Kidney epithelial cell (primary cell): ENCODE data around the gene PIWIL4. TPM values are rescaled to one million over a fixed set of nuclear protein-coding genes. Genes with fewer than 3 reads are reported as not detected.

Experiments used
- DNase-seq: peaks from one replicate; pipeline ENCODE4 v3.0.0-alpha.2; 2010; ENCODE audit warnings: low read depth
- H3K27me3 ChIP-seq: 2 replicates; pipeline ENCODE4 v1.6.0; 2011; ENCODE audit warnings: low read length; ENCODE audit not compliant: control insufficient read depth, insufficient read depth
- H3K36me3 ChIP-seq: 2 replicates; pipeline ENCODE4 v1.5.1; 2011; ENCODE audit warnings: low read length; ENCODE audit not compliant: control insufficient read depth, insufficient read depth
- H3K4me3 ChIP-seq: 2 replicates; pipeline ENCODE4 v1.5.1; 2011; ENCODE audit warnings: low read depth, mild to moderate bottlenecking, control low read depth, low read length
- CTCF ChIP-seq: IDR thresholded peaks from 2 replicates; pipeline ENCODE4 v1.5.1; 2011; ENCODE audit warnings: mild to moderate bottlenecking, moderate library complexity, low read length, control low read depth, inconsistent platforms; ENCODE audit not compliant: insufficient read depth, poor library complexity, severe bottlenecking
- total RNA-seq: library from RNA; depleted of rRNA; stranded (reverse); fragments of >200 nt; gene quantifications from 2 replicates; pipeline ENCODE4 v1.2.3, GENCODE V29; 2015

Gene PIWIL4
- total RNA-seq, 1 donor from 2014 or later: 3.7 TPM

- no peak for TF ChIP-seq CTCF
These were observed 86.4 kb downstream of the PIWIL4 start for GRCh38 chr11:94653561-94653960.

GRCh38 chr11:94654201-94654600 lies 87.0 kb downstream of the PIWIL4 start:
- TF ChIP-seq CTCF: no peak
- H3K36me3 ChIP-seq: no peaks in the 10 kb centered on the region
- H3K4me3 ChIP-seq: no peak overlapping the region
- no peaks in the 10 kb centered on the region for H3K27me3 ChIP-seq
- DNase-seq: no peak

More at GRCh38 chr11:94653561-94653960, 86.4 kb downstream of the PIWIL4 start:
- H3K27me3 ChIP-seq: no peaks in the 10 kb centered on the region
- no peaks in the 10 kb centered on the region for H3K36me3 ChIP-seq
- H3K4me3 ChIP-seq: no peak overlapping the region
- DNase-seq: no peak

GRCh38 chr11:94655291-94655690 lies 88.1 kb downstream of the PIWIL4 start:
- no peaks in the 10 kb centered on the region for H3K36me3 ChIP-seq
- no peak overlapping the region for H3K4me3 ChIP-seq
- DNase-seq: no peak
- no peak for TF ChIP-seq CTCF
- no peaks in the 10 kb centered on the region for H3K27me3 ChIP-seq

- H3K27me3 ChIP-seq: no peaks in the 10 kb centered on the region
- no peaks in the 10 kb centered on the region for H3K36me3 ChIP-seq
- no peak for DNase-seq
- no peak for TF ChIP-seq CTCF
- H3K4me3 ChIP-seq: no peak overlapping the region
These were observed 88.8 kb downstream of the PIWIL4 start for GRCh38 chr11:94655956-94656355.

- no peak for DNase-seq
- no peaks in the 10 kb centered on the region for H3K36me3 ChIP-seq
- no peaks in the 10 kb centered on the region for H3K27me3 ChIP-seq
- TF ChIP-seq CTCF: no peak
- H3K4me3 ChIP-seq: no peak overlapping the region
These were observed 89.8 kb downstream of the PIWIL4 start for GRCh38 chr11:94656968-94657367.

- TF ChIP-seq CTCF: no peak
- Histone ChIP-seq H3K4me3 (no peak overlapping the region), H3K36me3 (no peaks in the 10 kb centered on the region), H3K27me3 (no peaks in the 10 kb centered on the region)
- DNase-seq: no peak
These were observed 90.5 kb downstream of the PIWIL4 start for GRCh38 chr11:94657629-94658028.
